ENCODE measurements around the gene GJA5. TPM values are rescaled to one million over a fixed set of nuclear protein-coding genes. Genes with fewer than 3 reads are reported as not detected.

GJA5 gene
- polyA plus RNA-seq, 1 experiment = 5.1 TPM

GRCh38 chr1:147750618-147751217 is 9.7 kb downstream of the GJA5 start:
- CTCF ChIA-PET = no interaction called here
- no peak for TF ChIP-seq CTCF (IDR thresholded peaks at IDR 0.05; ENCODE audit: insufficient read depth, low read depth, low read length)

GRCh38 chr1:147749792-147750191 is 10.6 kb downstream of the GJA5 start:
- CTCF ChIA-PET = no interaction called here
- no peaks in the 10 kb centered on the region; the same call in 1 of the 2 replicates for H3K27me3 ChIP-seq (ENCODE audit: control insufficient read depth, insufficient read depth, low read length)
- no peak for DNase-seq (ENCODE audit: low read depth)
- POLR2A ChIA-PET = no interaction called here
- no peak overlapping the region for H3K4me3 ChIP-seq (ENCODE audit: low read depth, low read length)
- H3K36me3 ChIP-seq (ENCODE audit: control insufficient read depth, insufficient read depth, low read length) = no peaks in the 10 kb centered on the region
- no peak for TF ChIP-seq CTCF (IDR thresholded peaks at IDR 0.05; ENCODE audit: insufficient read depth, low read depth, low read length)

More at GRCh38 chr1:147750618-147751217, 9.7 kb downstream of the GJA5 start:
- Histone ChIP-seq H3K36me3 (ENCODE audit: control insufficient read depth, insufficient read depth, low read length) (no peaks in the 10 kb centered on the region), H3K27me3 (ENCODE audit: control insufficient read depth, insufficient read depth, low read length) (no peaks in the 10 kb centered on the region; the same call in 1 of the 2 replicates), H3K4me3 (ENCODE audit: low read depth, low read length) (no peak overlapping the region)
- no peak for DNase-seq (ENCODE audit: low read depth)
- POLR2A ChIA-PET = no interaction called here

- ChIA-PET CTCF (no interaction called here), POLR2A (no interaction called here)
- no peak for TF ChIP-seq CTCF (IDR thresholded peaks at IDR 0.05; ENCODE audit: insufficient read depth, low read depth, low read length)
- no peak for DNase-seq (ENCODE audit: low read depth)
- Histone ChIP-seq H3K27me3 (ENCODE audit: control insufficient read depth, insufficient read depth, low read length) (no peaks in the 10 kb centered on the region; the same call in 1 of the 2 replicates), H3K36me3 (ENCODE audit: control insufficient read depth, insufficient read depth, low read length) (no peaks in the 10 kb centered on the region), H3K4me3 (ENCODE audit: low read depth, low read length) (no peak overlapping the region)
Observed at GRCh38 chr1:147748676-147749350, 11.6 kb downstream of the GJA5 start.

GRCh38 chr1:147747966-147748365 is 12.4 kb downstream of the GJA5 start:
- TF ChIP-seq CTCF (IDR thresholded peaks at IDR 0.05; ENCODE audit: insufficient read depth, low read depth, low read length) = no peak
- Histone ChIP-seq H3K4me3 (ENCODE audit: low read depth, low read length) (no peak overlapping the region), H3K36me3 (ENCODE audit: control insufficient read depth, insufficient read depth, low read length) (no peaks in the 10 kb centered on the region), H3K27me3 (ENCODE audit: control insufficient read depth, insufficient read depth, low read length) (no peaks in the 10 kb centered on the region; the same call in 1 of the 2 replicates)
- ChIA-PET CTCF (no interaction called here), POLR2A (no interaction called here)
- DNase-seq (ENCODE audit: low read depth) = no peak

GRCh38 chr1:147745271-147745670 is 15.1 kb downstream of the GJA5 start:
- ChIA-PET CTCF (no interaction called here), POLR2A (no interaction called here)
- TF ChIP-seq CTCF (IDR thresholded peaks at IDR 0.05; ENCODE audit: insufficient read depth, low read depth, low read length) = no peak
- no peaks in the 10 kb centered on the region; the same call in 1 of the 2 replicates for H3K27me3 ChIP-seq (ENCODE audit: control insufficient read depth, insufficient read depth, low read length)
- DNase-seq (ENCODE audit: low read depth) = no peak
- no peaks in the 10 kb centered on the region for H3K36me3 ChIP-seq (ENCODE audit: control insufficient read depth, insufficient read depth, low read length)
- no peak overlapping the region for H3K4me3 ChIP-seq (ENCODE audit: low read depth, low read length)

Measured in BJ (cell line).